Keratinocyte (primary cell): Measurements from ENCODE around the gene PKN2. TPM values are rescaled to one million over a fixed set of nuclear protein-coding genes. Genes with fewer than 3 reads are reported as not detected.
"Not testable (repeated sequence)": the region's sequence is repeated elsewhere in the genome, so short reads cannot be mapped to it uniquely, and the experiment has no call there.

Source experiments
- DNase-seq: peaks from one replicate; pipeline ENCODE4 v3.0.0-alpha.2; 2011; ENCODE audit warnings: low read depth, missing footprints, low spot score
- FAIRE-seq: peaks from 2 replicates; lab custom pipeline; 2011; peaks lifted over from hg19 to GRCh38; lab: Jason Lieb, UNC
- H2AFZ ChIP-seq: 2 replicates; pipeline ENCODE4 v1.6.0; 2012; ENCODE audit warnings: low read length, control low read depth, inconsistent platforms; ENCODE audit not compliant: control insufficient read depth
- H3K27ac ChIP-seq: 2 replicates; pipeline ENCODE4 v1.5.1; 2011; ENCODE audit warnings: low read length; ENCODE audit not compliant: control insufficient read depth, insufficient read depth
- H3K27me3 ChIP-seq: 3 replicates; pipeline ENCODE4 v1.6.0; 2011; ENCODE audit warnings: low read length; ENCODE audit not compliant: control insufficient read depth, insufficient read depth; ENCODE audit errors: extremely low read depth
- H3K36me3 ChIP-seq, 2 experiments: 2 replicates in 1 of 2; 3 replicates in 1 of 2; pipeline ENCODE4 v1.5.1; 2011; ENCODE audit warnings: low read length in 2 of 2, mild to moderate bottlenecking in 1 of 2; ENCODE audit not compliant: control insufficient read depth in 2 of 2, insufficient read depth in 2 of 2; ENCODE audit errors: extremely low read depth in 1 of 2
- H3K4me1 ChIP-seq: 3 replicates; pipeline ENCODE4 v1.5.1; 2011; ENCODE audit warnings: low read length; ENCODE audit not compliant: control insufficient read depth, insufficient read depth; ENCODE audit errors: extremely low read depth
- H3K4me2 ChIP-seq: 3 replicates; pipeline ENCODE4 v1.6.0; 2011; ENCODE audit warnings: low read depth, low read length; ENCODE audit not compliant: control insufficient read depth, insufficient read depth; ENCODE audit errors: extremely low read depth
- H3K4me3 ChIP-seq, 3 experiments: fragments of 200-600 bp in 1 of 3; sonication (generic) in 1 of 3; 2 replicates in 2 of 3; 3 replicates in 1 of 3; pipeline ENCODE4 v1.5.1; 2011 to 2016; ENCODE audit warnings: low read length in 3 of 3, mild to moderate bottlenecking in 3 of 3, control low read depth in 2 of 3, inconsistent platforms in 1 of 3, low read depth in 1 of 3, mixed read lengths in 1 of 3, mixed run types in 1 of 3, moderate library complexity in 1 of 3; ENCODE audit not compliant: control insufficient read depth in 2 of 3, insufficient read depth in 2 of 3; ENCODE audit errors: extremely low read depth in 1 of 3
- H3K79me2 ChIP-seq: 2 replicates; pipeline ENCODE4 v1.6.0; 2012; ENCODE audit warnings: low read length; ENCODE audit not compliant: control insufficient read depth, insufficient read depth
- H3K9ac ChIP-seq: 3 replicates; pipeline ENCODE4 v1.6.0; 2011; ENCODE audit warnings: low read length; ENCODE audit not compliant: control insufficient read depth, insufficient read depth; ENCODE audit errors: extremely low read depth
- H3K9me1 ChIP-seq: 3 replicates; pipeline ENCODE4 v1.6.0; 2011; ENCODE audit warnings: low read length; ENCODE audit not compliant: control insufficient read depth, insufficient read depth; ENCODE audit errors: extremely low read depth
- H3K9me3 ChIP-seq: 2 replicates; pipeline ENCODE4 v1.5.1; 2012; ENCODE audit warnings: low read depth, low read length; ENCODE audit not compliant: control insufficient read depth
- H4K20me1 ChIP-seq: 3 replicates; pipeline ENCODE4 v1.6.0; 2011; ENCODE audit warnings: low read length; ENCODE audit not compliant: control insufficient read depth, insufficient read depth; ENCODE audit errors: extremely low read depth
- CTCF ChIP-seq, 3 experiments: IDR thresholded peaks in 1 of 3; conservative IDR thresholded peaks in 1 of 3; optimal IDR thresholded peaks in 1 of 3; 2 replicates in 2 of 3; 3 replicates in 1 of 3; pipeline versions ENCODE3 to v1.5.1; 2011; ENCODE audit warnings: low read length in 3 of 3, mild to moderate bottlenecking in 3 of 3, moderate library complexity in 2 of 3, control low read depth in 1 of 3, inconsistent platforms in 1 of 3; ENCODE audit not compliant: insufficient read depth in 2 of 3; ENCODE audit errors: extremely low read depth in 1 of 3
- EZH2 ChIP-seq: IDR thresholded peaks from one replicate; pipeline ENCODE4 v1.6.1; 2012; ENCODE audit warnings: inconsistent platforms, mild to moderate bottlenecking, low read length, moderate library complexity
- dilution Hi-C: fragments of 300-500 bp; cut with MboI; formaldehyde crosslinking; loops from one replicate; pipeline ENCODE4 v1.7.0; 2020; ENCODE audit warnings: low sequenced_read_pairs; ENCODE audit not compliant: extremely low pct_ligation_motif_present
- polyA plus RNA-seq, 5 experiments: library from polyadenylated mRNA; depleted of rRNA in 3 of 5; stranded (reverse) in 3 of 5; stranded (forward) in 1 of 5; unstranded in 1 of 5; fragments of >200 nt; gene quantifications; 1 replicate in 1 of 5; 2 replicates in 3 of 5; 3 replicates in 1 of 5; pipeline versions ENCODE4 v1.2.1 to v1.2.3, GENCODE V29; 2011 to 2012; ENCODE audit warnings: missing spikeins in 2 of 5, low read depth in 1 of 5, low replicate concordance in 1 of 5

PKN2 gene
- polyA plus RNA-seq, 1 donor (not counting 4 experiments of a cell fraction or from before 2014, with no cell fraction given), result 30.8 TPM

GRCh38 chr1:88877911-88878310, 193.8 kb downstream of the PKN2 start:
- DNase-seq (no peak), FAIRE-seq (no peak)
- H3K36me3 ChIP-seq, result peaks cover 0 to 6% of the 10 kb centered on the region in 2 experiments
- H3K27me3 ChIP-seq, result no peaks in the 10 kb centered on the region
- no peak overlapping the region for H2AFZ ChIP-seq
- no peaks in the 10 kb centered on the region for H3K9me3 ChIP-seq
- H3K4me1 ChIP-seq, result peaks cover 10% of the 10 kb centered on the region
- no peaks in the 10 kb centered on the region for H3K9me1 ChIP-seq
- no peak overlapping the region for H3K4me3 ChIP-seq
- no peaks in the 10 kb centered on the region for H4K20me1 ChIP-seq
- no peak overlapping the region for H3K4me2 ChIP-seq
- peak overlapping the region; percentile 69 for H3K27ac ChIP-seq
- dilution Hi-C loops, result no loop called here
- H3K9ac ChIP-seq, result peak overlapping the region; percentile 14
- TF ChIP-seq EZH2 (no peak), CTCF (optimal IDR thresholded peaks at IDR 0.05 in 1 of 3, IDR thresholded peaks at IDR 0.05 in 1 of 3, conservative IDR thresholded peaks at IDR 0.05 in 1 of 3; ENCODE audit: extremely low read depth in 1 of 3, insufficient read depth in 2 of 3, low read length in 3 of 3) (no peak)
- peaks cover 62% of the 10 kb centered on the region for H3K79me2 ChIP-seq

DNA sequence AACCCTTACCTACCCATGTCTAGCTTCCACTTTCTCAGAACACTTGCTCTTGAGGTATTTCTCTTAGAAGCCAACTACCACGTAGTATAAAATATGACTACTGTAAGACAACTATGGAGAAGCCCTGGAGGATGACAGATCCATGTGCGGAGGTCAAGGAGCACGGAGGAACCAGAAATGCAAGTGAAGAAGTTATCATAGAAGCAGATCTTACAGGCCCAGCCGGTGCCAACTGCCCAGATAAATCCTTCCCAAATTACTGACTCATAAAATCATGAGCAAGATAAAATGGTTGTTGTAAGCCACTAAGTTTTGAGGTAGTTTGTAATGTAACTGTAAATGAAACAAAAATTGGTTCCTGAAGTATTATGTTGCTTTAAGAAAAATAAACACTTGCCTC, 194.7 kb downstream of the PKN2 start:
- no peak for TF ChIP-seq CTCF (optimal IDR thresholded peaks at IDR 0.05 in 1 of 3, IDR thresholded peaks at IDR 0.05 in 1 of 3, conservative IDR thresholded peaks at IDR 0.05 in 1 of 3; ENCODE audit: extremely low read depth in 1 of 3, insufficient read depth in 2 of 3, low read length in 3 of 3)
- TF ChIP-seq EZH2, result no peak
- peak overlapping the region; percentile 4 for H3K27ac ChIP-seq
- dilution Hi-C loops, result no loop called here
- no peaks in the 10 kb centered on the region for H3K9me3 ChIP-seq
- H3K79me2 ChIP-seq, result peaks cover 61% of the 10 kb centered on the region
- no peak for DNase-seq
- H3K4me3 ChIP-seq, result no peak overlapping the region
- peaks cover 14% of the 10 kb centered on the region for H3K4me1 ChIP-seq
- H3K27me3 ChIP-seq, result no peaks in the 10 kb centered on the region
- H2AFZ ChIP-seq, result no peak overlapping the region
- no peak overlapping the region for H3K9ac ChIP-seq
- no peaks in the 10 kb centered on the region for H4K20me1 ChIP-seq
- H3K36me3 ChIP-seq, result peaks cover 3 to 6% of the 10 kb centered on the region in 2 experiments
- H3K4me2 ChIP-seq, result no peak overlapping the region
- no peak for FAIRE-seq
- no peaks in the 10 kb centered on the region for H3K9me1 ChIP-seq

DNA sequence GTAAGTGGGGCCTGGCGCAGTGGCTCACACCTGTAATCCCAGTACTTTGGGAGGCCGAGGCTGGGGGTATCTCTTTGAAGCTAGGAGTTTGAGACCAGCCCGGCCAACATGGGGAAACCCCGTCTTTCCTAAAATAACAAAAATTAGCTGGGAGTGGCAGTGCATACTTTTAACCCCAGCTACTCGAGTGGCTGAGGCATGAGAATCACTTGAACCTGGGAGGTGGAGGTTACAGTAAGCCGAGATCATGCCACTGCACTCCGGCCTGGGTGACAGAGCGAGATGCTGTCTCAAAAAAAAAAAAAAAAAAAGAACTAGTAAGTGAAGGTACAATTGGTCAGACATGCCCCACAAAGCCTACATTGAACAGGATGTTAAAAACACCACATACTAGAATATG, 196.6 kb downstream of the PKN2 start:
- H3K27me3 ChIP-seq, H3K27ac ChIP-seq, DNase-seq, H3K36me3 ChIP-seq, H3K9me1 ChIP-seq, H3K9ac ChIP-seq, H3K4me2 ChIP-seq, FAIRE-seq, H2AFZ ChIP-seq, H3K9me3 ChIP-seq, H3K4me3 ChIP-seq, H4K20me1 ChIP-seq, dilution Hi-C loops: not testable (repeated sequence)
- Histone ChIP-seq H3K79me2 (peaks cover 50% of the 10 kb centered on the region), H3K4me1 (peaks cover 14% of the 10 kb centered on the region)
